HEK293 (cell line): ENCODE measurements around the gene STRIP1.

Experiments
- PBX3 ChIP-seq: sonication (generic); formaldehyde crosslinking; IDR thresholded peaks from 2 replicates; pipeline ENCODE4 v1.8.1; 2022; ENCODE audit warnings: mild to moderate bottlenecking, moderate library complexity, missing genetic modification reagents
- REPIN1 ChIP-seq: fragments of 450-650 bp; formaldehyde crosslinking; IDR thresholded peaks from 2 replicates; pipeline ENCODE4 v1.5.1; 2017; ENCODE audit warnings: missing biosample characterization, missing genetic modification characterization, low read depth
- WT1 ChIP-seq: fragments of 450-650 bp; formaldehyde crosslinking; IDR thresholded peaks from 2 replicates; pipeline ENCODE4 v1.5.1; 2016; ENCODE audit warnings: missing biosample characterization, missing genetic modification characterization
- ZFP37 ChIP-seq: fragments of 450-650 bp; formaldehyde crosslinking; IDR thresholded peaks from 2 replicates; pipeline ENCODE4 v1.5.1; 2016; ENCODE audit warnings: missing biosample characterization, missing genetic modification characterization
- ZNF146 ChIP-seq: fragments of 450-650 bp; formaldehyde crosslinking; IDR thresholded peaks from 2 replicates; pipeline ENCODE4 v1.5.1; 2016; ENCODE audit warnings: missing biosample characterization, missing genetic modification characterization
- ZNF221 ChIP-seq: fragments of 450-650 bp; formaldehyde crosslinking; IDR thresholded peaks from 2 replicates; pipeline ENCODE4 v1.5.1; 2017; ENCODE audit warnings: missing biosample characterization, missing genetic modification characterization, borderline replicate concordance
- ZNF391 ChIP-seq: fragments of 450-650 bp; formaldehyde crosslinking; IDR thresholded peaks from 2 replicates; pipeline ENCODE4 v1.5.1; 2016; ENCODE audit warnings: low read depth, missing biosample characterization, missing genetic modification characterization, borderline replicate concordance
- ZNF621 ChIP-seq: fragments of 450-650 bp; formaldehyde crosslinking; IDR thresholded peaks from 2 replicates; pipeline ENCODE4 v1.5.1; 2017; ENCODE audit warnings: missing biosample characterization, missing genetic modification characterization
- TF ChIP-seq, protein P1 (sequence below): fragments of 450-650 bp; formaldehyde crosslinking; IDR thresholded peaks from 2 replicates; pipeline ENCODE4 v1.5.1; 2016; ENCODE audit warnings: missing biosample characterization, missing genetic modification characterization
- TF ChIP-seq, protein P2 (sequence below): fragments of 450-650 bp; formaldehyde crosslinking; IDR thresholded peaks from 2 replicates; pipeline ENCODE4 v1.5.1; 2017; ENCODE audit warnings: missing biosample characterization, missing genetic modification characterization
- TF ChIP-seq, protein P3 (sequence below): fragments of 450-650 bp; formaldehyde crosslinking; IDR thresholded peaks from 2 replicates; pipeline ENCODE4 v1.5.1; 2016; ENCODE audit warnings: missing biosample characterization, missing genetic modification characterization

DNA sequence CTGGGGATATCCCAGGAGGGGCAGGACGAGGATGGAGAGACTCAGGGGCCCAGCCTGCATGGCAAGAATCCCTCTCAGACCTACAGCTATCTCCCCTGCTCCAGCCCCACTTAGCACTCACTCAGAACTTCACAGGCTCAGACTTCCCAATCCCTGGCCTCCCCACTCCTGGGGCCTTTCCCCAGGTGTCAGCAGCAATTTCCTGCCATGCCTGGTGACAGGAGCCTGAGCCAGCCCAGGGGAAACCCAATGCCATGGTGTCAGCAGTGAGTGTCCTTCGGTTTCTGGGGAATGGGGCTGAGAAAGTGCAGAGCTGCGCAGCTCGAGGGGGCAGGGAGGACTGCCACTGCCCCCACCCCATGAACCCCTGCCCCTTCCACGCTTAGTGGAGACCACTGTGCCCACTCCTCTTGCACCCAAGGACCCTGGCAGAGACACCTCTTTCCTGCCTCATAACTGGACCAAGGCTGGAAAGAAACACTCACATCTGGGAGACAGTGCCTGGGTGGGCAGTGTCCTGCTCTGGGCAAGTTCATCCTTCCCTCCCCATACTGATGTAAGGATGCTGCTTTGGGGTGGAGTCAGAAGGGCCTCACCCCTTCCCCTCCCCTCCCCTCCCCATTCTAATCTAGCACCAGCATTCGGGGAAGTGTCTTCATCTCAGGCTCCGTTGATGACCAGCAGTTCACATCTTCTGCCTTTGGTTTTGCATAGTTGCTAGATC is 60.7 kb downstream of the STRIP1 start:
- no peak for TF ChIP-seq PBX3 (CRISPR knock-in tag)
- no peak for TF ChIP-seq ZNF221 (tag by site-specific recombination)
- TF ChIP-seq ZFP37 (tag by site-specific recombination) = no peak
- TF ChIP-seq, protein P1, sequence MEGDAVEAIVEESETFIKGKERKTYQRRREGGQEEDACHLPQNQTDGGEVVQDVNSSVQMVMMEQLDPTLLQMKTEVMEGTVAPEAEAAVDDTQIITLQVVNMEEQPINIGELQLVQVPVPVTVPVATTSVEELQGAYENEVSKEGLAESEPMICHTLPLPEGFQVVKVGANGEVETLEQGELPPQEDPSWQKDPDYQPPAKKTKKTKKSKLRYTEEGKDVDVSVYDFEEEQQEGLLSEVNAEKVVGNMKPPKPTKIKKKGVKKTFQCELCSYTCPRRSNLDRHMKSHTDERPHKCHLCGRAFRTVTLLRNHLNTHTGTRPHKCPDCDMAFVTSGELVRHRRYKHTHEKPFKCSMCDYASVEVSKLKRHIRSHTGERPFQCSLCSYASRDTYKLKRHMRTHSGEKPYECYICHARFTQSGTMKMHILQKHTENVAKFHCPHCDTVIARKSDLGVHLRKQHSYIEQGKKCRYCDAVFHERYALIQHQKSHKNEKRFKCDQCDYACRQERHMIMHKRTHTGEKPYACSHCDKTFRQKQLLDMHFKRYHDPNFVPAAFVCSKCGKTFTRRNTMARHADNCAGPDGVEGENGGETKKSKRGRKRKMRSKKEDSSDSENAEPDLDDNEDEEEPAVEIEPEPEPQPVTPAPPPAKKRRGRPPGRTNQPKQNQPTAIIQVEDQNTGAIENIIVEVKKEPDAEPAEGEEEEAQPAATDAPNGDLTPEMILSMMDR (tag by site-specific recombination) = no peak
- TF ChIP-seq, protein P2, sequence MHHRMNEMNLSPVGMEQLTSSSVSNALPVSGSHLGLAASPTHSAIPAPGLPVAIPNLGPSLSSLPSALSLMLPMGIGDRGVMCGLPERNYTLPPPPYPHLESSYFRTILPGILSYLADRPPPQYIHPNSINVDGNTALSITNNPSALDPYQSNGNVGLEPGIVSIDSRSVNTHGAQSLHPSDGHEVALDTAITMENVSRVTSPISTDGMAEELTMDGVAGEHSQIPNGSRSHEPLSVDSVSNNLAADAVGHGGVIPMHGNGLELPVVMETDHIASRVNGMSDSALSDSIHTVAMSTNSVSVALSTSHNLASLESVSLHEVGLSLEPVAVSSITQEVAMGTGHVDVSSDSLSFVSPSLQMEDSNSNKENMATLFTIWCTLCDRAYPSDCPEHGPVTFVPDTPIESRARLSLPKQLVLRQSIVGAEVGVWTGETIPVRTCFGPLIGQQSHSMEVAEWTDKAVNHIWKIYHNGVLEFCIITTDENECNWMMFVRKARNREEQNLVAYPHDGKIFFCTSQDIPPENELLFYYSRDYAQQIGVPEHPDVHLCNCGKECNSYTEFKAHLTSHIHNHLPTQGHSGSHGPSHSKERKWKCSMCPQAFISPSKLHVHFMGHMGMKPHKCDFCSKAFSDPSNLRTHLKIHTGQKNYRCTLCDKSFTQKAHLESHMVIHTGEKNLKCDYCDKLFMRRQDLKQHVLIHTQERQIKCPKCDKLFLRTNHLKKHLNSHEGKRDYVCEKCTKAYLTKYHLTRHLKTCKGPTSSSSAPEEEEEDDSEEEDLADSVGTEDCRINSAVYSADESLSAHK (tag by site-specific recombination) = no peak
- TF ChIP-seq ZNF146 = no peak
- TF ChIP-seq ZNF621 (tag by site-specific recombination) = no peak
- TF ChIP-seq REPIN1 = no peak
- TF ChIP-seq WT1 (tag by site-specific recombination) = no peak
- TF ChIP-seq, protein P3, sequence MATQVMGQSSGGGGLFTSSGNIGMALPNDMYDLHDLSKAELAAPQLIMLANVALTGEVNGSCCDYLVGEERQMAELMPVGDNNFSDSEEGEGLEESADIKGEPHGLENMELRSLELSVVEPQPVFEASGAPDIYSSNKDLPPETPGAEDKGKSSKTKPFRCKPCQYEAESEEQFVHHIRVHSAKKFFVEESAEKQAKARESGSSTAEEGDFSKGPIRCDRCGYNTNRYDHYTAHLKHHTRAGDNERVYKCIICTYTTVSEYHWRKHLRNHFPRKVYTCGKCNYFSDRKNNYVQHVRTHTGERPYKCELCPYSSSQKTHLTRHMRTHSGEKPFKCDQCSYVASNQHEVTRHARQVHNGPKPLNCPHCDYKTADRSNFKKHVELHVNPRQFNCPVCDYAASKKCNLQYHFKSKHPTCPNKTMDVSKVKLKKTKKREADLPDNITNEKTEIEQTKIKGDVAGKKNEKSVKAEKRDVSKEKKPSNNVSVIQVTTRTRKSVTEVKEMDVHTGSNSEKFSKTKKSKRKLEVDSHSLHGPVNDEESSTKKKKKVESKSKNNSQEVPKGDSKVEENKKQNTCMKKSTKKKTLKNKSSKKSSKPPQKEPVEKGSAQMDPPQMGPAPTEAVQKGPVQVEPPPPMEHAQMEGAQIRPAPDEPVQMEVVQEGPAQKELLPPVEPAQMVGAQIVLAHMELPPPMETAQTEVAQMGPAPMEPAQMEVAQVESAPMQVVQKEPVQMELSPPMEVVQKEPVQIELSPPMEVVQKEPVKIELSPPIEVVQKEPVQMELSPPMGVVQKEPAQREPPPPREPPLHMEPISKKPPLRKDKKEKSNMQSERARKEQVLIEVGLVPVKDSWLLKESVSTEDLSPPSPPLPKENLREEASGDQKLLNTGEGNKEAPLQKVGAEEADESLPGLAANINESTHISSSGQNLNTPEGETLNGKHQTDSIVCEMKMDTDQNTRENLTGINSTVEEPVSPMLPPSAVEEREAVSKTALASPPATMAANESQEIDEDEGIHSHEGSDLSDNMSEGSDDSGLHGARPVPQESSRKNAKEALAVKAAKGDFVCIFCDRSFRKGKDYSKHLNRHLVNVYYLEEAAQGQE (tag by site-specific recombination) = no peak
- no peak for TF ChIP-seq ZNF391 (tag by site-specific recombination)
